Measurements from ENCODE around the gene TRUB2. TPM values are rescaled to one million over a fixed set of nuclear protein-coding genes. Genes with fewer than 3 reads are reported as not detected.
A peak's percentile ranks its signal among the peaks of the same experiment; 100 is the strongest.

Gene TRUB2
- total and polyA plus RNA-seq, 2 experiments from 2014 or later, result 17.4 to 50.9 TPM

DNA sequence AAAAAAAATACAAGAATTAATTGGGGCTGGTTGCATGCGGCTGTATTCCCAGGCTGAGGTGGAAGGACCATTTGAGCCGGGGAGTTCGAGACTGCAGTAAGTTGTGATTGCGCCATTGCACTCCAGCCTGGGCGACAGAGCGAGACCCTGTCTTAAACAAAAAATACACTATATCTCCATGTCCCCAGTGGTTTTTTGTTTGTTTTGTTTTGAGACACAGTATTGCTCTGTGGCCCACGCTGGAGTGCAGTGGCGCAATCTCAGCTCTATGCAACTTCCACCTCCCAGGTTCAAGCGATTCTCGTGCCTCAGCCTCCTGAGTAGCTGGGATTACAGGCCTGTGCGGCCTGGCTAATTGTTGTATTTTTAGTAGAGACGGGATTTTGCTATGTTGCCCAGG, 1.5 kb upstream of the TRUB2 start:
- H3K9me3 ChIP-seq (ENCODE audit: low read depth), result no peaks in the 10 kb centered on the region
- H3K79me2 ChIP-seq, result peaks cover 32% of the 10 kb centered on the region
- H3K27me3 ChIP-seq, result no peaks in the 10 kb centered on the region
- H3K4me2 ChIP-seq, result peak overlapping the region; percentile 88
- WGBS (ENCODE audit: low lambda C conversion rate, missing lambda C conversion rate), result 90% methylated on average over 12 of the region's 12 CpGs
- H2AFZ ChIP-seq, result no peak overlapping the region
- H3K4me3 ChIP-seq, result peak overlapping the region; percentile 60
- no peak for DNase-seq (ENCODE audit: low spot score)
- peaks cover 13% of the 10 kb centered on the region for H3K4me1 ChIP-seq (ENCODE audit: insufficient read depth)
- no peak for TF ChIP-seq EZH2phosphoT487 (IDR thresholded peaks at IDR 0.05; ENCODE audit: low read depth, severe bottlenecking, unreplicated experiment)
- TF ChIP-seq EZH2 (IDR thresholded peaks at IDR 0.05; ENCODE audit: borderline replicate concordance), result no peak
- TF ChIP-seq, protein P1, sequence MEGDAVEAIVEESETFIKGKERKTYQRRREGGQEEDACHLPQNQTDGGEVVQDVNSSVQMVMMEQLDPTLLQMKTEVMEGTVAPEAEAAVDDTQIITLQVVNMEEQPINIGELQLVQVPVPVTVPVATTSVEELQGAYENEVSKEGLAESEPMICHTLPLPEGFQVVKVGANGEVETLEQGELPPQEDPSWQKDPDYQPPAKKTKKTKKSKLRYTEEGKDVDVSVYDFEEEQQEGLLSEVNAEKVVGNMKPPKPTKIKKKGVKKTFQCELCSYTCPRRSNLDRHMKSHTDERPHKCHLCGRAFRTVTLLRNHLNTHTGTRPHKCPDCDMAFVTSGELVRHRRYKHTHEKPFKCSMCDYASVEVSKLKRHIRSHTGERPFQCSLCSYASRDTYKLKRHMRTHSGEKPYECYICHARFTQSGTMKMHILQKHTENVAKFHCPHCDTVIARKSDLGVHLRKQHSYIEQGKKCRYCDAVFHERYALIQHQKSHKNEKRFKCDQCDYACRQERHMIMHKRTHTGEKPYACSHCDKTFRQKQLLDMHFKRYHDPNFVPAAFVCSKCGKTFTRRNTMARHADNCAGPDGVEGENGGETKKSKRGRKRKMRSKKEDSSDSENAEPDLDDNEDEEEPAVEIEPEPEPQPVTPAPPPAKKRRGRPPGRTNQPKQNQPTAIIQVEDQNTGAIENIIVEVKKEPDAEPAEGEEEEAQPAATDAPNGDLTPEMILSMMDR (IDR thresholded peaks at IDR 0.05; ENCODE audit: poor library complexity), result no peak
- peaks cover 5% of the 10 kb centered on the region for H4K20me1 ChIP-seq (ENCODE audit: insufficient read depth, poor library complexity, severe bottlenecking)
- H3K27ac ChIP-seq, result peak overlapping the region; percentile 93
- no peaks in the 10 kb centered on the region for H3K9me2 ChIP-seq (replicated peaks; ENCODE audit: insufficient read depth)
- no peaks in the 10 kb centered on the region for H3K36me3 ChIP-seq (replicated peaks; ENCODE audit: insufficient read depth, low read depth)

DNA sequence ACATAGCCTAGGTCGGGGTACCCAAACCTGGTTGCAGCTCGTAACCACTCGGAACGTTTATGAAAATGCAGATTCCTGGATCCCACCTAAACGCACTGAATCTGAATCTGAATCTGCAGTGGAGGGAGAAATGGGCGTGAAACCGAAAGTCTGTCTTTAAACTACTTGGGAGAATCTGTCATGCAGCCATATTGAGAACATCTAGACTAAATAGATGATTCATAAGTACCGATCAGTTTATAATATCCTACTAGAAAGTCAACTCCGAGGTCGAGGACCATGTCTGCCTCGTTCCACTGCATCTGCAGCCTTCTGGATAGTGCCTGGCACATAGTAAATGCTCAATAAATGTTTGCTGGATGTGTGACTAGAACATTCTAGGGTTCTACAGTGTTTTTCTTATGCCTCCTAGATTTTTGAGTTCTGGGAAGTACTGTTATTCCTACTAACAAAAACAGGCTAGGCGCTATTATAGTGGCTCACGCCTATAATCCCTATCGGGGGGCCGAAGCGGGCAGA, 1.0 kb upstream of the TRUB2 start:
- H3K9me2 ChIP-seq (replicated peaks; ENCODE audit: insufficient read depth), result no peaks in the 10 kb centered on the region
- H3K4me2 ChIP-seq, result peak overlapping the region; percentile 88
- H2AFZ ChIP-seq, result peak overlapping the region; percentile 77
- H3K4me1 ChIP-seq (ENCODE audit: insufficient read depth), result peaks cover 13% of the 10 kb centered on the region
- peak overlapping the region; percentile 93 for H3K27ac ChIP-seq
- peaks cover 5% of the 10 kb centered on the region for H4K20me1 ChIP-seq (ENCODE audit: insufficient read depth, poor library complexity, severe bottlenecking)
- H3K79me2 ChIP-seq, result peaks cover 32% of the 10 kb centered on the region
- TF ChIP-seq EZH2phosphoT487 (IDR thresholded peaks at IDR 0.05; ENCODE audit: low read depth, severe bottlenecking, unreplicated experiment), result no peak
- TF ChIP-seq, protein P1 (IDR thresholded peaks at IDR 0.05; ENCODE audit: poor library complexity), result no peak
- TF ChIP-seq EZH2 (IDR thresholded peaks at IDR 0.05; ENCODE audit: borderline replicate concordance), result no peak
- DNase-seq (ENCODE audit: low spot score), result no peak
- peak overlapping the region; percentile 60 for H3K4me3 ChIP-seq
- no peaks in the 10 kb centered on the region for H3K27me3 ChIP-seq
- H3K9me3 ChIP-seq (ENCODE audit: low read depth), result no peaks in the 10 kb centered on the region
- H3K36me3 ChIP-seq (replicated peaks; ENCODE audit: insufficient read depth, low read depth), result no peaks in the 10 kb centered on the region
- 32% methylated on average over 16 of the region's 16 CpGs for WGBS (ENCODE audit: low lambda C conversion rate, missing lambda C conversion rate)

DNA sequence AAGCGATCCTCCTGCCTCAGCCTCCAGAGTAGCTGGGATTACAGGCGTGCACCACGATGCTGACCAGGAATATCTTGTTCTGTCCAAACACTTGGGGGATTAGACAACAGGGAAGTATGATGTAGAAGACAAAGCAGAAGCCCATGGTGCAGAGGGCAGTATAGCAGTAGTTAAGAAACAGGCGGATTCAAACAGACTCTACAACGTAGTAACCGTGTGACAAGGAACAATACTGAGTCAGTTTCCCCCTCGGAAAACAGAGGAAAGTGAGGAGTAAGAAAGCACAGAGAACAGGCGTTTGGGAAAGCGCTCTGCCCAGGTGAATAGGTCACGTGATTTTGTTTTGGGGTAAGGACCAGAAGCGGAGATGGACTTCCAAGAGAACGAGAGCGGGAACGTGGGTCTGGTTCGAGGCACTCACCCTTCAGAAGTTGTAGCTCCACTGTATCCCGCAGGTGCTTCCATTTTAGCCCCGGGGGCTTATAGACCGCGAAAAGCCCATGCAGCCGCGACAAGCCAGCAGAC, 306 bp downstream of the TRUB2 start:
- Histone ChIP-seq H3K79me2 (peaks cover 32% of the 10 kb centered on the region), H2AFZ (peak overlapping the region; percentile 72), H3K4me1 (ENCODE audit: insufficient read depth) (peaks cover 13% of the 10 kb centered on the region), H3K27me3 (no peaks in the 10 kb centered on the region), H4K20me1 (ENCODE audit: insufficient read depth, poor library complexity, severe bottlenecking) (peaks cover 5% of the 10 kb centered on the region), H3K9me2 (replicated peaks; ENCODE audit: insufficient read depth) (no peaks in the 10 kb centered on the region), H3K4me2 (peak overlapping the region; percentile 89), H3K36me3 (replicated peaks; ENCODE audit: insufficient read depth, low read depth) (no peaks in the 10 kb centered on the region), H3K4me3 (peak overlapping the region; percentile 60), H3K9me3 (ENCODE audit: low read depth) (no peaks in the 10 kb centered on the region), H3K27ac (peak overlapping the region; percentile 2)
- TF ChIP-seq EZH2phosphoT487 (IDR thresholded peaks at IDR 0.05; ENCODE audit: low read depth, severe bottlenecking, unreplicated experiment) (no peak), EZH2 (IDR thresholded peaks at IDR 0.05; ENCODE audit: borderline replicate concordance) (no peak)
- TF ChIP-seq, protein P1 (IDR thresholded peaks at IDR 0.05; ENCODE audit: poor library complexity), result no peak
- no peak for DNase-seq (ENCODE audit: low spot score)
- WGBS (ENCODE audit: low lambda C conversion rate, missing lambda C conversion rate), result 3% methylated on average over 21 of the region's 21 CpGs

All from hepatocyte (in vitro differentiated cells).